Type B pancreatic cell (in vitro differentiated cells): Measurements from ENCODE around the gene INAFM1. TPM values are rescaled to one million over a fixed set of nuclear protein-coding genes. Genes with fewer than 3 reads are reported as not detected.

Source experiments
- DNase-seq: peaks from one replicate; pipeline ENCODE4 v3.0.0; 2021; ENCODE audit warnings: mixed read lengths; ENCODE audit not compliant: unreplicated experiment; ENCODE audit errors: extremely low spot score
- H3K27ac Mint-ChIP-seq: 2 replicates; pipeline ENCODE4 v1.8.0; 2021; ENCODE audit warnings: mild to moderate bottlenecking, mixed read lengths
- H3K27me3 Mint-ChIP-seq: 2 replicates; pipeline ENCODE4 v1.8.0; 2021; ENCODE audit warnings: mixed read lengths
- H3K36me3 Mint-ChIP-seq: 2 replicates; pipeline ENCODE4 v1.8.0; 2021; ENCODE audit warnings: mixed read lengths
- H3K4me1 Mint-ChIP-seq: one replicate; pipeline ENCODE4 v1.8.0; 2021; ENCODE audit warnings: mixed read lengths; ENCODE audit not compliant: unreplicated experiment
- H3K4me3 Mint-ChIP-seq: 2 replicates; pipeline ENCODE4 v1.8.0; 2021; ENCODE audit warnings: mild to moderate bottlenecking, mixed read lengths
- H3K9me3 Mint-ChIP-seq: 2 replicates; pipeline ENCODE4 v1.8.0; 2021; ENCODE audit warnings: mixed read lengths
- CTCF ChIP-seq: fragments of 200-600 bp; sonication (generic); conservative IDR thresholded peaks from 2 replicates; pipeline ENCODE4 v1.5.0; 2021; ENCODE audit warnings: antibody characterized with exemption, mild to moderate bottlenecking
- total RNA-seq: library from RNA; stranded (reverse); gene quantifications from 2 replicates; pipeline ENCODE4 v1.2.1, GENCODE V29; 2021; ENCODE audit warnings: low replicate concordance

The INAFM1 gene
- total RNA-seq, 1 donor from 2014 or later: 8.2 TPM

GRCh38 chr19:47310819-47311218 is 36.1 kb downstream of the INAFM1 start:
- no peak for DNase-seq
- Mint-ChIP-seq H3K27me3 (peaks cover 18% of the 10 kb centered on the region), H3K27ac (peak overlapping the region; percentile 75), H3K36me3 (no peaks in the 10 kb centered on the region), H3K4me3 (no peak overlapping the region), H3K9me3 (peaks cover 6% of the 10 kb centered on the region), H3K4me1 (no peaks in the 10 kb centered on the region)
- no peak for TF ChIP-seq CTCF

GRCh38 chr19:47312366-47313006 is 37.8 kb downstream of the INAFM1 start:
- H3K4me1 Mint-ChIP-seq: no peaks in the 10 kb centered on the region
- H3K27me3 Mint-ChIP-seq: peaks cover 18% of the 10 kb centered on the region
- H3K27ac Mint-ChIP-seq: no peak overlapping the region
- no peak for TF ChIP-seq CTCF
- no peak for DNase-seq
- H3K36me3 Mint-ChIP-seq: no peaks in the 10 kb centered on the region
- H3K9me3 Mint-ChIP-seq: peaks cover 6% of the 10 kb centered on the region
- no peak overlapping the region for H3K4me3 Mint-ChIP-seq

GRCh38 chr19:47313754-47314295 is 39.1 kb downstream of the INAFM1 start:
- Mint-ChIP-seq H3K27ac (peak overlapping the region; percentile 8), H3K4me3 (no peak overlapping the region), H3K36me3 (no peaks in the 10 kb centered on the region), H3K9me3 (peaks cover 6% of the 10 kb centered on the region), H3K4me1 (no peaks in the 10 kb centered on the region), H3K27me3 (peaks cover 18% of the 10 kb centered on the region)
- DNase-seq: no peak
- no peak for TF ChIP-seq CTCF

DNA sequence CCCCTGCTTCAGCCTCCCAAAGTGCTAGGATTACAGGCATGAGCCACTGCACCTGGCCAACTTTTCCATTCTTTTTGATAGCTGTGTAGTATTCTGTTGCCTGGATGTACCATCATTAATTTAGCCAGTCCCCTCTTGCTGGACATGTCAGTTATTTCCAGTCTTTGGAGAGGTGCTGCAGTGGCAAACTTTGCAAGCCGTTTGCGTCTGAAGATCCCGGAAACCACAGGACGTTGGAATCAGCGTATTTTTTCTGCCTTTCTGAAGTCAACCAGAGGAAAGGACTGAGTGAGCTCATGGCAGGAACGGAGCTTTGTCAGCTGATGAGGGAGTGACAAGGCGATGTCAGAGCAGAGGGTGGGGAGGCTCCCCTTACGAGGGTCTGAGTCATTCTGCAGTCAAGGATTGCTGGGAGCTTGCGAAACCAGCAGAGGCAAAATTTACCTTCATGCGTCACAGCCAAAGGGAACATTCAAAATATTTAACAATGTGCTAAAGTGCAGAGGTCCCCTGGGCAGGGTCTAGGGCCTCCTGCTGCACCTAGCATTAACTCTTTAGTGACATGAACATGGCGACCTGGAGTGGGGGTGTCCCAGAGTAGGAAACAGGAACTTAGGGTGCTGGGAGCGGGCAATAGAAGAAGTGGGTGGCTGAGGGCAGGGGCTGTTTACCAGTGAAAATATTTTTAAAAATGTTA is 40.6 kb downstream of the INAFM1 start:
- Mint-ChIP-seq H3K4me1 (no peaks in the 10 kb centered on the region), H3K9me3 (peaks cover 6% of the 10 kb centered on the region), H3K27me3 (peaks cover 14% of the 10 kb centered on the region), H3K4me3 (no peak overlapping the region), H3K36me3 (no peaks in the 10 kb centered on the region), H3K27ac (peak overlapping the region; percentile 92)
- DNase-seq: no peak
- TF ChIP-seq CTCF: no peak

- no peaks in the 10 kb centered on the region for H3K36me3 Mint-ChIP-seq
- no peak for TF ChIP-seq CTCF
- H3K4me3 Mint-ChIP-seq: no peak overlapping the region
- peaks cover 8% of the 10 kb centered on the region for H3K27me3 Mint-ChIP-seq
- H3K27ac Mint-ChIP-seq: no peak overlapping the region
- H3K9me3 Mint-ChIP-seq: peaks cover 6% of the 10 kb centered on the region
- no peak for DNase-seq
- no peaks in the 10 kb centered on the region for H3K4me1 Mint-ChIP-seq
Observed at GRCh38 chr19:47316513-47316912, 41.8 kb downstream of the INAFM1 start.
